ENCODE measurements around the gene BAX.

Gene BAX

GRCh38 chr19:48965806-48966540 is 11.3 kb downstream of the BAX start:
- no peak for TF ChIP-seq CTCF (IDR thresholded peaks at IDR 0.05; ENCODE audit: low read depth, low read length, missing control alignments)
- DNase-seq (ENCODE audit: low read depth), result peak; percentile 73
- in situ Hi-C loops (cut with HindIII; ENCODE audit: low sequenced_read_pairs), result no loop called here
- peak overlapping the region; percentile 68 for H3K4me3 ChIP-seq (ENCODE audit: low read depth, low read length)

- TF ChIP-seq CTCF (IDR thresholded peaks at IDR 0.05; ENCODE audit: low read depth, low read length, missing control alignments), result no peak
- H3K4me3 ChIP-seq (ENCODE audit: low read depth, low read length), result peak overlapping the region; percentile 68
- in situ Hi-C loops (cut with HindIII; ENCODE audit: low sequenced_read_pairs), result no loop called here
- no peak for DNase-seq (ENCODE audit: low read depth)
These were observed 12.1 kb downstream of the BAX start for GRCh38 chr19:48966541-48967345.

- DNase-seq (ENCODE audit: low read depth), result no peak
- in situ Hi-C loops (cut with HindIII; ENCODE audit: low sequenced_read_pairs), result no loop called here
- H3K4me3 ChIP-seq (ENCODE audit: low read depth, low read length), result peak overlapping the region; percentile 68
- TF ChIP-seq CTCF (IDR thresholded peaks at IDR 0.05; ENCODE audit: low read depth, low read length, missing control alignments), result no peak
These were observed 12.9 kb downstream of the BAX start for GRCh38 chr19:48967346-48968178.

GRCh38 chr19:48968179-48968661 is 13.5 kb downstream of the BAX start:
- H3K4me3 ChIP-seq (ENCODE audit: low read depth, low read length), result no peak overlapping the region
- in situ Hi-C loops (cut with HindIII; ENCODE audit: low sequenced_read_pairs), result no loop called here
- DNase-seq (ENCODE audit: low read depth), result no peak
- TF ChIP-seq CTCF (IDR thresholded peaks at IDR 0.05; ENCODE audit: low read depth, low read length, missing control alignments), result no peak

- no peak for DNase-seq (ENCODE audit: low read depth)
- TF ChIP-seq CTCF (IDR thresholded peaks at IDR 0.05; ENCODE audit: low read depth, low read length, missing control alignments), result no peak
- no peak overlapping the region for H3K4me3 ChIP-seq (ENCODE audit: low read depth, low read length)
- in situ Hi-C loops (cut with HindIII; ENCODE audit: low sequenced_read_pairs), result no loop called here
These were observed 14.1 kb downstream of the BAX start for GRCh38 chr19:48968813-48969218.
